ENCODE results near the gene CEACAM19. TPM values are rescaled to one million over a fixed set of nuclear protein-coding genes. Genes with fewer than 3 reads are reported as not detected.
A peak's percentile ranks its signal among the peaks of the same experiment; 100 is the strongest.
"Not testable (repeated sequence)": the region's sequence is repeated elsewhere in the genome, so short reads cannot be mapped to it uniquely, and the experiment has no call there.

Gene CEACAM19
- total RNA-seq, 1 donor, result 0.72 TPM

DNA sequence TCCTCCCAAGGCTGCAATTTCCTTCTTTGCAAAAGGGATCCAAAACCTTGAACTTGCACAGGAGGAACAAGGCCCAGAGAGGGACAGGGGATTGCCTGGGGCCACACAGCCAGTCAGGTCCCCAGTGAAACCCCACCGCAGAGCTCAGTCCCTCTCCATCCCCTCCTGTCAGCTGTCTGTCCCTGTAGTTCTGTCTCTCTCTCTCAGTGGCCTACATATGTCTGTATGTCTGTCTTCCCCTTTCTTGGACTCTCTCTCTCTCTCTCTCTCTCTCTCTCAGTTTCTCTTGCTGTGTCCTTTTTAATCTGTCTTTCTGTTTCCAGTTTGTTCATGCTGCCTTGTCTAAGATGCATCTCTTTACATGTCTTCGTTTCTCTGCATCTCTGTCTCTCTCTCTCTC lies 11.5 kb downstream of the CEACAM19 start:
- TF ChIP-seq, protein P1, sequence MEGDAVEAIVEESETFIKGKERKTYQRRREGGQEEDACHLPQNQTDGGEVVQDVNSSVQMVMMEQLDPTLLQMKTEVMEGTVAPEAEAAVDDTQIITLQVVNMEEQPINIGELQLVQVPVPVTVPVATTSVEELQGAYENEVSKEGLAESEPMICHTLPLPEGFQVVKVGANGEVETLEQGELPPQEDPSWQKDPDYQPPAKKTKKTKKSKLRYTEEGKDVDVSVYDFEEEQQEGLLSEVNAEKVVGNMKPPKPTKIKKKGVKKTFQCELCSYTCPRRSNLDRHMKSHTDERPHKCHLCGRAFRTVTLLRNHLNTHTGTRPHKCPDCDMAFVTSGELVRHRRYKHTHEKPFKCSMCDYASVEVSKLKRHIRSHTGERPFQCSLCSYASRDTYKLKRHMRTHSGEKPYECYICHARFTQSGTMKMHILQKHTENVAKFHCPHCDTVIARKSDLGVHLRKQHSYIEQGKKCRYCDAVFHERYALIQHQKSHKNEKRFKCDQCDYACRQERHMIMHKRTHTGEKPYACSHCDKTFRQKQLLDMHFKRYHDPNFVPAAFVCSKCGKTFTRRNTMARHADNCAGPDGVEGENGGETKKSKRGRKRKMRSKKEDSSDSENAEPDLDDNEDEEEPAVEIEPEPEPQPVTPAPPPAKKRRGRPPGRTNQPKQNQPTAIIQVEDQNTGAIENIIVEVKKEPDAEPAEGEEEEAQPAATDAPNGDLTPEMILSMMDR (IDR thresholded peaks at IDR 0.05; ENCODE audit: extremely low read depth, low read depth, low read length), result no peak
- Histone ChIP-seq H3K4me2 (ENCODE audit: insufficient read depth, low read length) (no peak overlapping the region), H3K27ac (ENCODE audit: low read depth, low read length) (no peak overlapping the region), H3K79me2 (ENCODE audit: insufficient read depth, low read length) (no peaks in the 10 kb centered on the region), H3K9me3 (ENCODE audit: low read depth, low read length) (no peaks in the 10 kb centered on the region), H3K27me3 (ENCODE audit: insufficient read depth, low read length) (no peaks in the 10 kb centered on the region), H3K36me3 (ENCODE audit: insufficient read depth, low read length) (peaks cover 6% of the 10 kb centered on the region), H2AFZ (ENCODE audit: low read length) (no peak overlapping the region), H3K4me3 (ENCODE audit: insufficient read depth, low read length) (no peak overlapping the region), H4K20me1 (ENCODE audit: insufficient read depth, low read length) (no peaks in the 10 kb centered on the region), H3K4me1 (ENCODE audit: insufficient read depth, low read length) (peaks cover 11% of the 10 kb centered on the region)
- DNase-seq (ENCODE audit: insufficient read length, low spot score, missing footprints), result peak; percentile 36

GRCh38 chr19:44683434-44684210 lies 12.3 kb downstream of the CEACAM19 start:
- Histone ChIP-seq H3K27me3 (ENCODE audit: insufficient read depth, low read length) (no peaks in the 10 kb centered on the region), H3K36me3 (ENCODE audit: insufficient read depth, low read length) (peaks cover 6% of the 10 kb centered on the region), H3K9me3 (ENCODE audit: low read depth, low read length) (no peaks in the 10 kb centered on the region), H3K4me2 (ENCODE audit: insufficient read depth, low read length) (no peak overlapping the region), H3K79me2 (ENCODE audit: insufficient read depth, low read length) (no peaks in the 10 kb centered on the region), H3K4me3 (ENCODE audit: insufficient read depth, low read length) (no peak overlapping the region), H3K4me1 (ENCODE audit: insufficient read depth, low read length) (peaks cover 11% of the 10 kb centered on the region), H3K27ac (ENCODE audit: low read depth, low read length) (no peak overlapping the region), H2AFZ (ENCODE audit: low read length) (no peak overlapping the region), H4K20me1 (ENCODE audit: insufficient read depth, low read length) (no peaks in the 10 kb centered on the region)
- TF ChIP-seq, protein P1 (IDR thresholded peaks at IDR 0.05; ENCODE audit: extremely low read depth, low read depth, low read length), result no peak
- DNase-seq (ENCODE audit: insufficient read length, low spot score, missing footprints), result peak; percentile 26

DNA sequence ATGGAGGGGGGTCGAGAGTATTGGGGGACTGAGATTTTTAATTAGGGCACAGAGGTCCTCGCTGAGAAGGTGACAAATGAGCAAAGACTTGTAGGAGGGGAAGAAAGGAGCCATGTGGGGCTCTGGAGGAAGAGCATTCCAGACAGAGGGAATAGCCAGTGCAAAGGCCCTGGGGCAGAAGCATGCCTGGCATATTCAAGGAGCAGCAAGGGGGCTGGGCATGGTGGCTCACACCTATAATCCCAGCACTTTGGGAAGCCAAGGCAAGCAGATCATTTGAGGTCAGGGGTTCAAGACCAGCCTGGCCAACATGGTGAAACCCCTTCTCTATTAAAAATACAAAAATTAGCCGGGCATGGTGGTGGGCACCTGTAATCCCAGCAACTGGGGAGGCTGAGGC lies 13.1 kb downstream of the CEACAM19 start:
- H2AFZ ChIP-seq (ENCODE audit: low read length); H3K4me2 ChIP-seq (ENCODE audit: insufficient read depth, low read length); H3K9me3 ChIP-seq (ENCODE audit: low read depth, low read length); H4K20me1 ChIP-seq (ENCODE audit: insufficient read depth, low read length); DNase-seq (ENCODE audit: insufficient read length, low spot score, missing footprints); H3K36me3 ChIP-seq (ENCODE audit: insufficient read depth, low read length); H3K27me3 ChIP-seq (ENCODE audit: insufficient read depth, low read length); H3K4me3 ChIP-seq (ENCODE audit: insufficient read depth, low read length); H3K79me2 ChIP-seq (ENCODE audit: insufficient read depth, low read length): not testable (repeated sequence)
- Histone ChIP-seq H3K27ac (ENCODE audit: low read depth, low read length) (peak overlapping the region; percentile 89), H3K4me1 (ENCODE audit: insufficient read depth, low read length) (peaks cover 11% of the 10 kb centered on the region)

DNA sequence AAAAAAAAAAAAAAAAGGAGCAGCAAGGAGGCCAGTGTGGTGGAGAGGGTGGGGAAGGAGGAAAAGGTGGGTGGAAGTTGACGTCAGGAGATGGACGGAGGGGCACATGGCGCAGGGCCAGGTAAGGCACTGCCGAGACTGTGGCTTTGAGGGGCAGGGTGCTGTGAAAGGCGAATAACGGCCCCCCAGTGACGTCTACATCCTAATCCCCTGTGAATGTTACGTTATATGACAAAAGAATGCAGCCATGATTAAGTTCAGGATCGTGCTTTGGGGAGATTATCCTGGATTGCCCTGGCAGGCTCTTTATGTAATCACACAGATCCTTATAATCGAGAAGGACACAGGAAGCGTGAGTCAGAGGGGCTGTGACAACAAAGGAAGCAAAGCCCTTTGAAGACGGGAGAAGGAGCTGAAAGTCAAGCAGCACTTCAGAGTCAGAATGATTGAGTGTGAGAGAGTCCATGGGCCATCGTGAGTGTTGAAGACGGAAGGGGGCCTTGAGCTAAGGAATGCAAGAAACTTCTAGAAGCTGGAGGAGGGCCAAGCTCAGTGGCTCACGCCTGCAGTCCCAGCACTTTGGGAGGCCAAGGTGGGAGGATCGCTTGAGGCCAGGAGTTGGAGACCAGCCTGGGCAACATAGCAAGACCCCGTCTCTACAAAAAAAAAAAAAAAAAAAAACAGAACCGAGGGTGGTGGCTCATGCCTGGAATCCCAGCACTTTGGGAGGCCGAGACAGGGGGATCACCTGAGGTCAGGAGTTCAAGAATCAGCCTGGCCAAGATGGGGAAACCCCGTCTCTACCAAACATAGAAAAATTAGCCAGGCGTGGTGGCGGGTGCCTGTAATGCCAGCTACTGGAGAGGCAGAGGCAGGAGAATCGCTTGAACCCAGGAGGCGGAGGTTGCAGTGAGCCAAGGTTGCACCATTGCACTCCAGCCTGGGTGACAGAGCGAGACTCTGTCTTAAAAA lies 13.9 kb downstream of the CEACAM19 start:
- Histone ChIP-seq H3K4me3 (ENCODE audit: insufficient read depth, low read length) (no peak overlapping the region), H3K4me1 (ENCODE audit: insufficient read depth, low read length) (peaks cover 11% of the 10 kb centered on the region), H2AFZ (ENCODE audit: low read length) (peak overlapping the region; percentile 81), H3K9me3 (ENCODE audit: low read depth, low read length) (no peaks in the 10 kb centered on the region), H3K27ac (ENCODE audit: low read depth, low read length) (peak overlapping the region; percentile 89), H3K4me2 (ENCODE audit: insufficient read depth, low read length) (peak overlapping the region; percentile 23), H3K27me3 (ENCODE audit: insufficient read depth, low read length) (no peaks in the 10 kb centered on the region), H4K20me1 (ENCODE audit: insufficient read depth, low read length) (no peaks in the 10 kb centered on the region), H3K79me2 (ENCODE audit: insufficient read depth, low read length) (no peaks in the 10 kb centered on the region), H3K36me3 (ENCODE audit: insufficient read depth, low read length) (peaks cover 6% of the 10 kb centered on the region)
- TF ChIP-seq, protein P1 (IDR thresholded peaks at IDR 0.05; ENCODE audit: extremely low read depth, low read depth, low read length), result no peak
- DNase-seq (ENCODE audit: insufficient read length, low spot score, missing footprints), result peak; percentile 94

Measured in osteoblast (primary cell).